GM23338 (cell line): ENCODE data around the gene GPR31. TPM values are rescaled to one million over a fixed set of nuclear protein-coding genes. Genes with fewer than 3 reads are reported as not detected.

Experiments
- ATAC-seq: fragments of 200-7000 bp; cut with Tn5 transposase; 3 replicates; pipeline ENCODE4 v1.9.1; 2020
- DNase-seq: peaks from one replicate; pipeline ENCODE4 v3.0.0-alpha.2; 2015; ENCODE audit warnings: low spot score
- H2AFZ ChIP-seq: fragments of 200-600 bp; sonication (generic); 2 replicates; pipeline ENCODE4 v1.8.0; 2016; ENCODE audit warnings: antibody characterized with exemption, mild to moderate bottlenecking, moderate library complexity
- H3F3A ChIP-seq: fragments of 200-600 bp; sonication (generic); replicated peaks from 2 replicates; pipeline ENCODE4 v1.8.0; 2017; ENCODE audit warnings: antibody characterized with exemption, mixed run types, low read depth
- H3K27ac ChIP-seq: fragments of 200-600 bp; sonication (generic); 2 replicates; pipeline ENCODE4 v1.6.1; 2016; ENCODE audit warnings: low read depth
- H3K27me3 ChIP-seq: fragments of 200-600 bp; sonication (generic); 2 replicates; pipeline ENCODE4 v1.8.0; 2016; ENCODE audit warnings: mild to moderate bottlenecking, mixed run types, moderate library complexity; ENCODE audit not compliant: insufficient read depth
- H3K36me3 ChIP-seq: fragments of 200-600 bp; sonication (generic); 2 replicates; pipeline ENCODE4 v1.8.0; 2016; ENCODE audit warnings: mild to moderate bottlenecking; ENCODE audit not compliant: insufficient read depth
- H3K4me1 ChIP-seq: fragments of 200-600 bp; sonication (generic); 2 replicates; pipeline ENCODE4 v1.8.0; 2016; ENCODE audit warnings: mild to moderate bottlenecking, moderate library complexity; ENCODE audit not compliant: insufficient read depth
- H3K4me2 ChIP-seq: fragments of 200-600 bp; sonication (generic); 2 replicates; pipeline ENCODE4 v1.7.1; 2017; ENCODE audit warnings: mixed run types
- H3K4me3 ChIP-seq: fragments of 200-600 bp; sonication (generic); 2 replicates; pipeline ENCODE4 v1.6.1; 2016; ENCODE audit warnings: mixed run types
- H3K79me2 ChIP-seq: fragments of 200-600 bp; sonication (generic); replicated peaks from 2 replicates; pipeline ENCODE4 v1.8.0; 2017; ENCODE audit warnings: mild to moderate bottlenecking; ENCODE audit not compliant: insufficient read depth
- H3K9me2 ChIP-seq: fragments of 200-600 bp; sonication (generic); 2 replicates; pipeline ENCODE4 v1.8.0; 2017; ENCODE audit not compliant: insufficient read depth
- H4K20me1 ChIP-seq: fragments of 200-600 bp; sonication (generic); replicated peaks from 2 replicates; pipeline ENCODE4 v1.8.0; 2017; ENCODE audit warnings: mild to moderate bottlenecking; ENCODE audit not compliant: insufficient read depth
- H3K27ac Mint-ChIP-seq: 2 replicates; pipeline ENCODE4 v1.8.0; 2020; ENCODE audit warnings: inconsistent platforms, mild to moderate bottlenecking, moderate library complexity, mixed read lengths
- H3K27me3 Mint-ChIP-seq: 3 replicates; pipeline ENCODE4 v1.8.0; 2022; ENCODE audit warnings: low read depth, mild to moderate bottlenecking, moderate library complexity, mixed read lengths, inconsistent platforms; ENCODE audit not compliant: insufficient read depth, poor library complexity
- H3K36me3 Mint-ChIP-seq: 3 replicates; pipeline ENCODE4 v1.8.0; 2021; ENCODE audit warnings: low read depth, mild to moderate bottlenecking, inconsistent platforms, moderate library complexity, mixed read lengths
- H3K4me1 Mint-ChIP-seq: 3 replicates; pipeline ENCODE4 v1.8.0; 2020; ENCODE audit warnings: mild to moderate bottlenecking, inconsistent platforms, mixed read lengths
- H3K4me3 Mint-ChIP-seq: 3 replicates; pipeline ENCODE4 v1.8.0; 2021; ENCODE audit warnings: moderate library complexity, mild to moderate bottlenecking, inconsistent platforms, mixed read lengths
- H3K9me3 Mint-ChIP-seq: 3 replicates; pipeline ENCODE4 v1.8.0; 2020; ENCODE audit warnings: moderate library complexity, mild to moderate bottlenecking, inconsistent platforms, mixed read lengths
- CTCF ChIP-seq, 2 experiments: fragments of 200-600 bp in 1 of 2; sonication (generic) in 1 of 2; conservative IDR thresholded peaks; 2 replicates each; pipeline versions ENCODE4 v1.5.1 to v1.6.1; 2016 to 2017; ENCODE audit warnings: antibody characterized with exemption in 2 of 2, low read depth in 2 of 2, mild to moderate bottlenecking in 2 of 2, moderate library complexity in 1 of 2
- EZH2 ChIP-seq: fragments of 200-600 bp; sonication (generic); IDR thresholded peaks from one replicate; pipeline ENCODE4 v1.8.0; 2017; ENCODE audit warnings: antibody characterized with exemption, mild to moderate bottlenecking, low read depth; ENCODE audit not compliant: unreplicated experiment
- EZH2phosphoT487 ChIP-seq: fragments of 200-600 bp; sonication (generic); IDR thresholded peaks from one replicate; pipeline ENCODE4 v1.8.1; 2018; ENCODE audit warnings: antibody characterized with exemption; ENCODE audit not compliant: unreplicated experiment
- JUNB ChIP-seq: IDR thresholded peaks from one replicate; pipeline ENCODE4 v1.6.1; 2016; ENCODE audit warnings: antibody characterized with exemption; ENCODE audit not compliant: unreplicated experiment
- NANOG ChIP-seq: IDR thresholded peaks from 2 replicates; pipeline ENCODE4 v1.6.1; 2016; ENCODE audit warnings: antibody characterized with exemption, borderline replicate concordance
- STAT1 ChIP-seq: IDR thresholded peaks from one replicate; pipeline ENCODE4 v1.6.1; 2016; ENCODE audit warnings: antibody characterized with exemption; ENCODE audit not compliant: unreplicated experiment
- ZNF331 ChIP-seq: fragments of 250-450 bp; sonication (Bioruptor Pico); IDR thresholded peaks from 2 replicates; pipeline ENCODE4 v1.5.0; 2020; ENCODE audit warnings: low read depth, mild to moderate bottlenecking, moderate library complexity
- ZNF462 ChIP-seq: fragments of 250-450 bp; sonication (Bioruptor Pico); IDR thresholded peaks from 2 replicates; pipeline ENCODE4 v1.5.0; 2020; ENCODE audit warnings: mild to moderate bottlenecking, moderate library complexity
- polyA plus RNA-seq: library from polyadenylated mRNA; unstranded; fragments of >200 nt; fragmentation: Nextera tagmentation; extraction: Ambion mirVana; gene quantifications from 2 replicates; pipeline ENCODE4 v1.2.1, GENCODE V29; 2016
- total RNA-seq: library from RNA; depleted of rRNA; stranded (reverse); fragments of >200 nt; shearing (Covaris generic); gene quantifications from 2 replicates; pipeline ENCODE4 v1.2.3, GENCODE V29; 2014

The GPR31 gene
- total and polyA plus RNA-seq, 2 experiments from 2014 or later, result not detected

GRCh38 chr6:167146135-167146534 is 11.6 kb downstream of the GPR31 start (continued):
- no peak for TF ChIP-seq ZNF462 (CRISPR knock-in tag)

GRCh38 chr6:167145461-167145860 is 12.3 kb downstream of the GPR31 start:
- peaks cover 43% of the 10 kb centered on the region for H3K4me1 ChIP-seq
- no peak overlapping the region for H3K27ac Mint-ChIP-seq
- H3K9me2 ChIP-seq, result peaks cover 12% of the 10 kb centered on the region; the same call in 1 of the 2 replicates
- H3K4me2 ChIP-seq, result no peak overlapping the region
- peaks cover 37% of the 10 kb centered on the region for H3K4me1 Mint-ChIP-seq
- peaks cover 11% of the 10 kb centered on the region; the same call in 1 of the 2 replicates for H3K27me3 ChIP-seq
- no peaks in the 10 kb centered on the region for H3K79me2 ChIP-seq
- H2AFZ ChIP-seq, result no peak overlapping the region
- H4K20me1 ChIP-seq, result no peaks in the 10 kb centered on the region
- no peak for ATAC-seq
- H3K27me3 Mint-ChIP-seq, result peaks cover 23% of the 10 kb centered on the region
- H3K4me3 ChIP-seq, result no peak overlapping the region
- no peaks in the 10 kb centered on the region; the same call in 1 of the 2 replicates for H3F3A ChIP-seq
- DNase-seq, result no peak
- no peak overlapping the region for H3K4me3 Mint-ChIP-seq
- no peak overlapping the region for H3K27ac ChIP-seq
- peaks cover 11% of the 10 kb centered on the region; the same call in 2 of the 3 replicates for H3K36me3 Mint-ChIP-seq
- H3K9me3 Mint-ChIP-seq, result peaks cover 11% of the 10 kb centered on the region
- H3K36me3 ChIP-seq, result no peaks in the 10 kb centered on the region; the same call in 1 of the 2 replicates
- TF ChIP-seq ZNF462 (CRISPR knock-in tag), result no peak
- no peak for TF ChIP-seq CTCF (conservative IDR thresholded peaks at IDR 0.05; ENCODE audit: low read depth in 2 of 2)
- no peak for TF ChIP-seq ZNF331 (CRISPR knock-in tag)
- TF ChIP-seq EZH2phosphoT487, result no peak
- TF ChIP-seq JUNB, result no peak
- TF ChIP-seq EZH2, result no peak
- no peak for TF ChIP-seq STAT1
- no peak for TF ChIP-seq NANOG
